Stimulated activated CD8-positive, alpha-beta memory T cell treated with anti-CD3 and anti-CD28 coated beads, Interleukin-4, amount 100 ng/mL, for 48 hours (primary cell): Measurements from ENCODE around the gene PAFAH1B2.
A peak's percentile ranks its signal among the peaks of the same experiment; 100 is the strongest.
"Not testable (repeated sequence)": the region's sequence is repeated elsewhere in the genome, so short reads cannot be mapped to it uniquely, and the experiment has no call there.

ENCODE experiments used
- DNase-seq: peaks from one replicate; pipeline ENCODE4 v3.0.0-alpha.2; 2020

Gene PAFAH1B2

GRCh38 chr11:117206111-117206510, 62.0 kb downstream of the PAFAH1B2 start:
- DNase-seq: not testable (repeated sequence)

GRCh38 chr11:117206859-117207258, 62.8 kb downstream of the PAFAH1B2 start:
- not testable (repeated sequence) for DNase-seq

- DNase-seq: not testable (repeated sequence)
These were observed 63.4 kb downstream of the PAFAH1B2 start for GRCh38 chr11:117207481-117207880.

- DNase-seq: peak; percentile 53
These were observed 64.6 kb downstream of the PAFAH1B2 start for GRCh38 chr11:117208710-117209109.

GRCh38 chr11:117209351-117210125, 65.5 kb downstream of the PAFAH1B2 start:
- DNase-seq: not testable (repeated sequence)

GRCh38 chr11:117210620-117211019, 66.5 kb downstream of the PAFAH1B2 start:
- DNase-seq: no peak

GRCh38 chr11:117212697-117213355, 68.7 kb downstream of the PAFAH1B2 start:
- DNase-seq: no peak

GRCh38 chr11:117214404-117215110, 70.5 kb downstream of the PAFAH1B2 start:
- DNase-seq: no peak

- no peak for DNase-seq
These were observed 73.3 kb downstream of the PAFAH1B2 start for GRCh38 chr11:117217141-117218084.

GRCh38 chr11:117218133-117218915, 74.2 kb downstream of the PAFAH1B2 start:
- no peak for DNase-seq

- DNase-seq: no peak
These were observed 74.9 kb downstream of the PAFAH1B2 start for GRCh38 chr11:117219001-117219400.

- DNase-seq: no peak
These were observed 75.4 kb downstream of the PAFAH1B2 start for GRCh38 chr11:117219455-117219854.

- no peak for DNase-seq
These were observed 75.9 kb downstream of the PAFAH1B2 start for GRCh38 chr11:117219995-117220394.

- DNase-seq: no peak
These were observed 76.5 kb downstream of the PAFAH1B2 start for GRCh38 chr11:117220568-117220967.

GRCh38 chr11:117220999-117221774, 77.1 kb downstream of the PAFAH1B2 start:
- DNase-seq: no peak

- no peak for DNase-seq
These were observed 77.9 kb downstream of the PAFAH1B2 start for GRCh38 chr11:117221775-117222517.

- DNase-seq: no peak
These were observed 79.1 kb downstream of the PAFAH1B2 start for GRCh38 chr11:117222991-117223740.

- DNase-seq: no peak
These were observed 79.9 kb downstream of the PAFAH1B2 start for GRCh38 chr11:117223741-117224689.
